CD4-positive, alpha-beta T cell treated with Interleukin-10 for 1 hour (primary cell): ENCODE data around the gene PLXNA4.

Source experiments
- DNase-seq: peaks from one replicate; pipeline ENCODE4 v3.0.0-alpha.2; 2020

PLXNA4 gene

DNA sequence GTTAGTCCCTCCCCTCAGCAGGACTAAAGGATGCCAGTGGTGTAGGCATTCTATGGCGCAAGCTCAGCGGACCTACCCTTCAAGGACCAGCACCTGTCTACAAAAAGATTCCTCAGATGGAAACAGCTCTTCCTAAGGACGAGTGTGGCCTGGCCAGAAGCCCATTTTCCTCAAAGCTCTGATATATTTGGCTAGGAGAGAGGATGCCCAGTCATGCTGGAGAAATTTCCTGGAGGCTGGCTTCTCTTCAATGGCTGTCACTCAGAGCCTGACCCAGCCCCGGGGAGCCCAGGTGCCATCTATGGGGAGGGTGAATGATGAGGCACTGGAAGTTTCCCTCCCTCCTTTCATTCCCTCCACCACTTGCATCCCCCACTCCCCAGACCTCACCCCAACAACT is 111.5 kb downstream of the PLXNA4 start:
- DNase-seq, result no peak

- DNase-seq, result no peak
Measured at GRCh38 chr7:132463922-132464321, 112.3 kb downstream of the PLXNA4 start.

GRCh38 chr7:132462478-132462877 is 113.8 kb downstream of the PLXNA4 start:
- no peak for DNase-seq

- DNase-seq, result peak; percentile 40
Measured at GRCh38 chr7:132461032-132461592, 115.2 kb downstream of the PLXNA4 start.

DNA sequence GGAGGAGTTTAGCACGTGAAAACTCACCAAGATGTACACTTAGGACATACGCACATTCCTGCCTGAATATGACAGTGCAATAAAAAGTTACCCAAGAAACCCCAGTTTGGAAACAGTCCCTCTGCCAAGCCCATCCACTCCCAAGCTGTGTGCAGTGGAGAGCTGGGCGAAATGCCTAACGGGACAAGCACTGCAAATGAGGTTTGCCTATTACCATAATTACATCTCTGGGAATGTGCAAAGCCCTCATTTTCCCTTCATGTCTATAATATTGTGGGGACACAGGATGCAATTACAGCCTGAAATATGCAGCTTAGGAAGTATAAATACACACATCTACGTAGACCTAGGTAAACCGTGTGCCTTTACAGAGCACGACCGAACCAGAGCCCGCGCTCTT is 117.5 kb downstream of the PLXNA4 start:
- no peak for DNase-seq

GRCh38 chr7:132457658-132458057 is 118.6 kb downstream of the PLXNA4 start:
- DNase-seq, result no peak

GRCh38 chr7:132456418-132456817 is 119.9 kb downstream of the PLXNA4 start:
- no peak for DNase-seq

- peak; percentile 29 for DNase-seq
Measured at GRCh38 chr7:132455378-132455777, 120.9 kb downstream of the PLXNA4 start.

- DNase-seq, result no peak
Measured at GRCh38 chr7:132453826-132454225, 122.4 kb downstream of the PLXNA4 start.

GRCh38 chr7:132451161-132451560 is 125.1 kb downstream of the PLXNA4 start:
- peak; percentile 54 for DNase-seq

DNA sequence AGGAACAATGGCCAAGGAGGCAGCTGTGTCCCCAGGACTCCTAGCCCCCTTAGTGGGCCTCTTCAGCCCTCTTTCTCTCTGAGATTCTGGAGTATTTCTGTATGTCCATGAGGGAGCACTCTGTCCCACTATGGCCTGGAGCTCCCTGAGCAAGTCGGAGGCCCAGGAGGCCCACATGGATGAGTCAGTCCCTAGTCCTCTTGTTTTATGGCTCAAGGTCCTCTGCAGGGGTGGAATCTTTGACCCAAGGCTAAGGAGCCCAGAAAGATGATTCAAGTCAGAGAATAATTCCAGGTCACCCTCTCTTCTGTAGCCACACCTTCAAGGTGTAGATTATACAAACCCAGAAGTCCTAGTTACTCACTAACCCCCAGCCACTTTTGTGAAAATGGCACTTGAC is 125.6 kb downstream of the PLXNA4 start:
- DNase-seq, result no peak

- DNase-seq, result no peak
Measured at GRCh38 chr7:132450188-132450587, 126.1 kb downstream of the PLXNA4 start.

- no peak for DNase-seq
Measured at GRCh38 chr7:132446666-132447278, 129.5 kb downstream of the PLXNA4 start.

DNA sequence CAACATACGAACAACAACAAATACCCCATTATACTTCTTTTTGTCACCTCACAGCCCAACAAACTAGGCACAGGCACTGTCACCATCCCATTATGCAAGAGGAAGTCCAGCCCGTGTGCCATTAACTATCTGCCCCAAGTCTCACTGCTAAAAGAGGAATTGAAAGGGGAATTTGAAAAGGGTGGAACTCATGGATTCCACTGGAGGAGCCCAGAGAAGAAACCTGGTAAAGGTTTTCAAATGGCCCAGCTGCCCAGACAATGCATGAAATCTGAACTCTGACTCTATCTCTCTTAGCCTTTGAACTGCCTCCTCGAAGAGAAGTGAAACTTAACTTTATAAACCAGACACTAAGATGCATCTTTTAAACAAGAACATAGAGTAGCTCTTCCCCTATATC is 130.0 kb downstream of the PLXNA4 start:
- no peak for DNase-seq

- DNase-seq, result no peak
Measured at GRCh38 chr7:132443761-132444520, 132.3 kb downstream of the PLXNA4 start.

DNA sequence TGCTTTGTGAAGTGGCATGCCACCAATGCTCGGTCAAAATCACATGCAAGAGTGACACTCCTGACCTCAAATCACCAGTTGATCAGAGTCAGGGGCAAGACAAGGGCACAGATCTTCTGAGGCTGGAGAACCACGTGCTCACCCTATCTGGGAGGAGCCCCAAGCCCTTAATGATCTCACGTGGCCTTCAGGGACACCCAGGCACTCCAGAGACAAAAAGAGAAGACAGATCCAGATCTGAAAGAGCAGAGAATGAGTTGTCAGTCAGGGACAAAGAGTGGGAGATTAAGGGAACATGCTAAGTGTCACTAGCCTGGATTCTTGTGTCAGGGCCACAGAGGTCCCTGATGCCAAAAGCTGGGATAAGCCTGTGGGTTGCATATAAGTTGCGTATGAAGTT is 134.3 kb downstream of the PLXNA4 start:
- DNase-seq, result no peak

GRCh38 chr7:132440151-132440550 is 136.1 kb downstream of the PLXNA4 start:
- DNase-seq, result no peak

DNA sequence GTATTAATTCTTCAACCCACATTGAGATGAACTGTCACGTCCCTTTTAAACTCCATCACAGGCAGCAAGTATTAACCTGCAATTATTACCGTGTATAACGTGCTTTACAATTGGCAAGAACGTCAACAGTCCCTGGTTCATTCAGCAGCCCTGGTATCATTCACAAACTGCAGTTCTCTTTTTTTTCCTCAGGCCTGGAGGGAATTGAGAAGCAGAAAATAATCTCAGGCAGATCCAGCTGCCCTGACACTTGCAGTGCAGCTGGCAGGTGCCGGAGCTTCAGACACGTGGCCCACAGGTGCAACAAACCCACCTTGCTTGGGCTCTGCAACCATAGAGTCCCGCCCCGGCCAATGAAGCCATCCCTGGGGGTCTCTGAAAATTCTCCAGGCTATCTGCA is 137.3 kb downstream of the PLXNA4 start:
- DNase-seq, result no peak

GRCh38 chr7:132437730-132438129 is 138.5 kb downstream of the PLXNA4 start:
- DNase-seq, result peak; percentile 44

DNA sequence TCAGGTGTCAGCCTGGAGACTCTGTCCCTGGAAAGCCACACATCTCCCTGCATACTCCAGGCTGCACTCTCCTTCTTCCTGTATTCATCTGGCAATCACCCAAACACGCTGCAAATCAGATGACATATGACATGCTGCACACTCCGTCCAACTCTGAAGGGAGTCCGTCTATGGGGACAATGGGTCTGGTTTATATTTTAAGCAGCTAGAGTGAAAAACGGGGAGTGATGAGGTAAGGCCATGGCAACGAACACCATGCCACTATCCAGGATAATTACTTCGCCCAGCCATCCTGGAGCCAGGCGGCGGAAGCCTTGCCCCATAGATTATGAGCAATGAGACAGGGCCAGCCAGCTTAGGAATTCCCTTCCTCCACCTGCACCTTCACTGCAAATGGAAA is 140.1 kb downstream of the PLXNA4 start:
- no peak for DNase-seq

DNA sequence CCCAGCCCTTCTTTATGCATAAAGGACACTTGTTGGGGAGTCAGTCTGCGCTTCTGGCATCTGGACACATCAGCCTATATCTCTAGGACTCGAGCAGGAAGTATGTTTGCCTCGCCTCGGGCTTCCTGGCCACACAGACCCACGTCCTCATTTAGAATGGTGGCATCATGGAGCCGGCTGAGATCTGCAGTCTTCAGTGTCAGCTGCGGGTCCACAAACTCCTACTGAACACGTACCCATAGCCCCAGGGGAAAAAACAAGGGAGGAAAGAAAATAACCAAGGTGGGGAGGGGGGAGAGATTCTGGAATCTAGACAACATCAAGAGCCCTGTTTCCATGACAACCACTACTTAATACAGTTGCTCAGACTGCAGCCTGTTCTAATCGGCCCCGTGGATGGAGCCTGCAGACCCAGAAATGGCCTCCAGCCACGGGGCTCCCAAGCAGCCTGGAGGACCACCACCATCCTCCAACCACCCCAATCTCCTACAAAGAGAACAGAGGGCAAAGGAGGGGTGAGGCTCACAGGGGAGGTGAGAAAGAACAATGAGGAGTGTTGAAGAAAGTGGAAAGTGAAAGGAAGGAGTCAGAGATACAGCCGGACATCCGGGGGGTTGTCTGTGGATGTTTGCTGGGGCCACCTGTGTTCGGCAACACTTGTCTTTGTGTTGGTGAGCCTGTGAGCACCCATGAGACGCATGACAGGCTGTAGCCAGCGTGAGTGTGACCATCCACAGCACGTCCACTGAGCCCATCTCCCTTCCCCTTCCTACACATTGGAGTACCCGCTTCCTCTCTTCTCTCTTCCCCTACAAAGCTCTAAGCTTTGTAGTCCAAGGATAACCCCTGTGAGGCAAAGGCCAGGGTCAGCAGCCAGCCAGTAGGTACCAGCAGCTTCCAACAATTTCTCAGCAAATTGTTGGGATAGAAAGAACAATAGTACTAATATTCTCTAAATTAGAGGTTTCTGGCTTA is 141.0 kb downstream of the PLXNA4 start:
- peak; percentile 23 for DNase-seq

DNA sequence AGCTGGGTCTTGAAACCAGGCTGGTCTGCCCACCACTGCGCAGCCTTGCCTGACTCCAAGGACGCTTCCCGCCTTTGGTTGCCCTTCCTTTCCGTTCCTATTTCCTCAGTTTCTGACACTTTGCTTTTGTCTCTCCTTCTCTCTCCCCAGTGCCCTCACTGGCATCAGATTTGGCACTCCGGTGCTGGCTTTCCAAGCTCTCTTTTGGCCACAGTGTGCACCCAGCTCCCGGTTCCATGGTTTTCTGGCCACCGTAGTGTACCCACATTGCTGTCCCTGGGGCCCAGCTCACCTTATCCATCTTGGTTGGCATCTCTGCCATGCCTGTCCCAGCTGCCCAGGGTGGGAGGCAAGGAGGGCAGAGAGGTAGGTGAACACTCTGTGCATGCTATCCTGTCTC is 142.2 kb downstream of the PLXNA4 start:
- DNase-seq, result no peak

GRCh38 chr7:132433301-132433700 is 143.0 kb downstream of the PLXNA4 start:
- DNase-seq, result no peak
